ENCODE data around the gene ACVR2A.

DNA sequence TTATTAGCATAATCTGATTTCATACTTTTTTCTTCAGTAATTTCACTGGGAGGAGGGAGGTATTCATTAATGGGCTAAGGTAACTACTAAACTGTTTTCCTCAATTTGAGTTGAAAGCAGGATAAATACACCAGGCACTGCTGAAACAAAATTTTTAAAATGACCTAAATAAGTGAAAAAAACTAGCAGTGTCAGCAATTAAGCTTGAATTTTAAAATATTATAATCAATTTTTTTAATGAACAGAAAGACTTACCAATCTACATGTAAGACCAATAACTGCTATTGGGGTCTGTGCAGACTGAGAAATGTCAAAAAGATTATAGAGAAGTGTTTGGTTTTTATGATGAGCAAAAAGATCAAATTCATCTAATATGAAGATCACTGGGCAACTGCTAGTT lies 107.3 kb downstream of the ACVR2A start:
- TF ChIP-seq GATA2 (IDR thresholded peaks at IDR 0.05; ENCODE audit: low read depth, low read length) (no peak), GATA3 (IDR thresholded peaks at IDR 0.05; ENCODE audit: low read depth, low read length) (no peak)
